Activated T-helper 17 cell treated with anti-CD3 and anti-CD28 coated beads, Interleukin-2, amount 50 U/mL, for 72 hours (primary cell): ENCODE data around the gene PIMREG. TPM values are rescaled to one million over a fixed set of nuclear protein-coding genes. Genes with fewer than 3 reads are reported as not detected.
A peak's percentile ranks its signal among the peaks of the same experiment; 100 is the strongest.

Experiments used
- ATAC-seq: fragments of 150-1000 bp; cut with Tn5 transposase; replicated peaks from 2 replicates; pipeline ENCODE4 v1.10.0; 2021; ENCODE audit warnings: mild to moderate bottlenecking, moderate library complexity
- H3K27ac Mint-ChIP-seq: one replicate; pipeline ENCODE4 v1.8.0; 2022; ENCODE audit warnings: mixed read lengths
- H3K27me3 Mint-ChIP-seq: one replicate; pipeline ENCODE4 v1.8.0; 2022; ENCODE audit warnings: mixed read lengths
- H3K36me3 Mint-ChIP-seq: one replicate; pipeline ENCODE4 v1.8.0; 2022; ENCODE audit warnings: low read depth, mild to moderate bottlenecking, mixed read lengths
- H3K4me1 Mint-ChIP-seq: one replicate; pipeline ENCODE4 v1.8.0; 2022; ENCODE audit warnings: mixed read lengths
- H3K4me3 Mint-ChIP-seq: one replicate; pipeline ENCODE4 v1.8.0; 2022; ENCODE audit warnings: mild to moderate bottlenecking, mixed read lengths
- H3K9me3 Mint-ChIP-seq: one replicate; pipeline ENCODE4 v1.8.0; 2022; ENCODE audit warnings: mixed read lengths
- total RNA-seq, 2 donors: library from RNA; stranded (reverse); gene quantifications; one replicate each; pipeline ENCODE4 v1.2.3, GENCODE V29; 2022

PIMREG gene
- total RNA-seq, 2 donors from 2014 or later = 5.9 to 7.4 TPM

DNA sequence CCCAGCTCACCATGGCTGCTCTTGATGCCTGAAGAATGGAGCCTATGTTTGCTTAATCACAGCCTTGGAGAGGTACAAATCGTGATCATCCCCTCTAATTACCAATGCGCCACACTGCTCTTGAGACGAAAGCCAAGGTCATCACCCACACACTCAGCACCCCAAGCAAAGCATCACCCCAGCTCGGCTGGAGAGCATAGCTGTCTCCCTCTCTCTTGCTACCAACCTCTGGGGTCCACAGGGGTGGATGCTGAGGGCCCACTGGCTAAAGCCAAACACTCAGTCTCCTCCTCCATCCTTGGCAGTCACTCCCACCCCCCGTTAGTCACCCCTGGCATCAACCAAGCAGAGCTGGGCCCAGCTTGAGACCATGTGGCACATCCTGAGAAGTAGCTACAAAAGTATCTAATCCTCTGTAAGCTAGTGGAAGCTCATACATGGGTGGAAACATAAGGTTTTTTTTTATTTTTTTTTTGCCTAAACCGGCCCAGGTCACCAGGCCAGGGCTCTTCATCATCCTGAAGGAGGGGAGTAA is 44.8 kb downstream of the PIMREG start:
- no peaks in the 10 kb centered on the region for H3K4me1 Mint-ChIP-seq
- H3K9me3 Mint-ChIP-seq = no peaks in the 10 kb centered on the region
- no peak for ATAC-seq
- H3K36me3 Mint-ChIP-seq = no peaks in the 10 kb centered on the region
- no peak overlapping the region for H3K4me3 Mint-ChIP-seq
- no peak overlapping the region for H3K27ac Mint-ChIP-seq
- H3K27me3 Mint-ChIP-seq = peaks cover 7% of the 10 kb centered on the region

DNA sequence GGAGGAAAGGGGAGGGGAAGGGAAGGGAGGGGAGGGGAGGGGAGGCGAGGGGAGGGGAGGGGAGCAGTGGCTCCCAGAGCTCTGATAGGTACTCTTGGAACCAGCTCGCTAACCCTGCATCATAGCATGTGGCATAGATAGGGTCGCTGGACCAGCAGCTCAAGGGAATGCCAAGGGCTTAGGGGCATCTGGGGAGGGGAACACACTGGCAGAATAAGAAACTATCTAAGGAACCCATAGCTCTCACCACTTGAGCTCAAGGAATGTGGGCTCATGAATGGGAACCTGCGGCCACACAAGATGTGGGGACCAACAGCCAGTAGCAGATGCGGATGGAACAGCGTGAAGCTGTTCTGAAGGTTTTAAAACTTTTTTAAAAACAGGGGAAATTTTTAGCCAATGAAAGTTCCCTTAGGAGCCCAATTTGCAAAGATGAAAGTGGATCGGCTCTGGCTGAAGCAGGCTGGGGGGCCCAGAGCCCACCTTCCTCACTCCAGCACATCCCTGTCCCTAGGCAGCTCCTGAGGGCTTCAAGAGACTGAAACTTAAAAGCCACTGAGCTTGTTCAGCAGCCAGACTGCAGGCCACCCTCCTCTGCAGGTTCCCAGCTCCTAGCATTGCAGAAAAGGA is 46.9 kb downstream of the PIMREG start:
- Mint-ChIP-seq H3K4me1 (peaks cover 4% of the 10 kb centered on the region), H3K27me3 (peaks cover 7% of the 10 kb centered on the region), H3K9me3 (no peaks in the 10 kb centered on the region), H3K4me3 (no peak overlapping the region), H3K27ac (no peak overlapping the region), H3K36me3 (no peaks in the 10 kb centered on the region)
- ATAC-seq = no peak

DNA sequence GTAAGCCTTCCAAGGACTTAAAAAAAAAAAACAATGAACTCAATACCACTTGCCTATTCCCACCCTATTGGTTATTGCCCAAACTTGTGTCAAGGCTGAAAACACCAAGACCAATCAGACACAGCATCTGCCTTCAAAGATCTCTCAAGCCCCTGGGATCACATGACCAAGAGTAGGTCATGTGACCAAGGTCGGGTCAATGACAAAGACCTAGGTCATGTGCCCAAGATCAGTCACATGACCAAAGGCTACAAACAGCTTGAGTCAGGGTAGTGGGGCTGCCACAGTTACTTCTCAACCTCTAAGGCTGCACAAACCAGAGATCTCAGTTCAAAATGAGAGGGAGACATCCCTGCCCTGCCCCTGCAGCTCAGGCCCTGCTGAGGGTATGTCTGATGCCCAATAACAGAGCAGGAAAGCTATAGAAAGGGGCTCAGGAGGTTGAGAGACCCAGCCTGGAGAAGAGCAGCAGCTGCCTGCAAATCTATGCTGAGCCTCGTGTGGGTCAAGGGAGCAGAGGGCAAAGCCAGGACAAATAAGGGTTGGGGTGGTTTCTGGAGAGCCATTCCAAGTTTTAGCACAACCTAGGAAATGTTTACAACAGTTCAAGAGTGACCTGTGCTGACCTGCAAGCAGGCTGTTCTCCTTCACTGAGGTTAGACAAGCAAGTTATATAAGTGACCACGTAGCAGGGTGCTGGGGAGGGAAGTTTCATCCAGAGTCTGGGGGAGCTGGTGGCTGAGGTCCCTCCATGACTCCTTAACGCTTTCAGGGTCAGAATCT is 48.8 kb downstream of the PIMREG start:
- Mint-ChIP-seq H3K4me1 (peaks cover 11% of the 10 kb centered on the region), H3K36me3 (no peaks in the 10 kb centered on the region), H3K27ac (no peak overlapping the region), H3K9me3 (no peaks in the 10 kb centered on the region), H3K27me3 (peaks cover 11% of the 10 kb centered on the region), H3K4me3 (no peak overlapping the region)
- ATAC-seq = no peak

DNA sequence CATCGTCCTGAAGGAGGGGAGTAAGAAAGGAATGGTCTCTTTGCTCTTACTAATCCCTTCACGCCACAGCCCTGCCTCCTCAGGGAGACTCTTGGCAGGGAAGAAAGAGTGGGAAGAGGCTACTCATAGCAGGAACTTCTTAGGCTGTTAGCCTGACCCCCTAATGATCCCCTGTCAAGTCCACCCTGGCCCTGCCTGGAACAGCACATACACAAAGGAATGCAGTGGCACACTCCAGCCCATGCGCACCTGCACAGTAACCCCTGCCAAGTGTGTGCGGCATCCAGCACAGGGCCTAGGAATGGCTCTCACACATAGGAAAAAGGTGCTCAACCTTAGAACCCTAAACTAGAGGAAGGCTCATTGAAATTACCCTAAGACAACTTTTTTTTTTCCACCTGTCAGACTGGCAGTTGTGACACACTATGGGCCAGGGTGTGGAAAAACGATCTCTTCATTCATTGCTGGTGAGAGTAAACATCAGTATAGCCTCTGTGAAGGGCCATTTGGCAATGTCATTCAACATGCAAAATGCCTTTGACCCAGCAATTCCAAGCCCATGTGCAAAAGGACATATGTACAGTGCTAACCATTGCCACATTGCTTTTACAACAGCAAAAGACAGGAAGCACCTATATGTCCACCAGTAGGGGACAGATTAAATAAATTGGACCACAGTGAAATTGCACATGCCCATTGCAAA is 50.1 kb downstream of the PIMREG start:
- Mint-ChIP-seq H3K36me3 (no peaks in the 10 kb centered on the region), H3K4me3 (no peak overlapping the region), H3K27me3 (peaks cover 8% of the 10 kb centered on the region), H3K9me3 (no peaks in the 10 kb centered on the region), H3K27ac (no peak overlapping the region), H3K4me1 (peaks cover 11% of the 10 kb centered on the region)
- ATAC-seq = no peak

DNA sequence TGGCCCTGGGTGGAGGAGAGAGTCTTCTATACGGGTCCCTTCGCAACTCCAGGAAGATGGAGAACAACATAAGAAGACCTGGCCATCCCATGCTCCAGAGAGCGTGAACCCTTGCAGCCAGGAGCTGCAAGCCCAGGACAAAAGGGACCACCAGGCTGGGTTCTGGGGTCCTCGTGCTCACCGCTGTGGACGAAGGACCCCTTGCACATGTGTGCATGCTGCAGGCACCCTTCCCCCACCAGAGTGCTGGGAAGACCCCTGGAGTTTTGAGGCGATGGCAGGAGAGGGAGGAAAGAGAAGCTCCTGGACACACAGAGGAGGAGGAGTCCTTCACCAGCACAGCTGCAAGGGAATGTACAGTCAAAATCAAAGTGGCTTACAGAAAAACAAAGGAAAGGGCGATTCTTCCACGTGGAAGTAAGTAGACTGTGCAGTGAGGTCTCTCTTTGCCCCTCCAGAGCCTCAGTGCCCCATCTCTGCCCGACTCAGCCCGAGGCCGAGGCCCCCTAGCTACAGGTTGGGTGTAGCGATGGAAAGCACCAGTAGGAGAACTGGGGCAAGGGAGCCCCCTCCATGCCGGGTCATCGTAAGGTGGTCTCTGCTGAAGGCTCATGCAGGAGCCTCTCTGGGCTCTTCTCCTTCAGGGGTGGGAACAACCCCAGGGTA is 51.3 kb downstream of the PIMREG start:
- Mint-ChIP-seq H3K27me3 (peaks cover 5% of the 10 kb centered on the region), H3K27ac (no peak overlapping the region), H3K36me3 (no peaks in the 10 kb centered on the region), H3K4me1 (peaks cover 11% of the 10 kb centered on the region), H3K9me3 (no peaks in the 10 kb centered on the region), H3K4me3 (peak overlapping the region; percentile 57)
- ATAC-seq = no peak

DNA sequence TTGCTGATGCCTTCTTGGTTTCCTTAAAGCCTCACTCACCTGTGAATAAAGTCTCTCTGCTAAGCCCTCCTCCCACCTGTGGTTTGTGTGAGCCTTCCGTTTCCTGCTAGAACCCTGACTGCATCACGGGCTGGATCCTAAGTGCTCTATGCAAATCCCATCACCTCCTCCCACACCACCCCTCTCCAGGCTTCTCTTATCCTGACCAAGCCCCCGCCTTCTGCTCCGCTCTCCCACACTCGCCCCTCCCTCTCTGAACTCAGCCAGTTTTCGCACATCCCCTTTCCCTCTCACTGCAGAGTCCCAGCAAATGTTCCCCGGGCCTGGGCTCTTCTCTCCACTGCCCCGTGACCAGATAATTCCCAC is 51.8 kb downstream of the PIMREG start:
- peaks cover 11% of the 10 kb centered on the region for H3K4me1 Mint-ChIP-seq
- ATAC-seq = peak; percentile 84
- peaks cover 5% of the 10 kb centered on the region for H3K27me3 Mint-ChIP-seq
- no peaks in the 10 kb centered on the region for H3K36me3 Mint-ChIP-seq
- H3K9me3 Mint-ChIP-seq = no peaks in the 10 kb centered on the region
- peak overlapping the region; percentile 82 for H3K27ac Mint-ChIP-seq
- H3K4me3 Mint-ChIP-seq = peak overlapping the region; percentile 57

DNA sequence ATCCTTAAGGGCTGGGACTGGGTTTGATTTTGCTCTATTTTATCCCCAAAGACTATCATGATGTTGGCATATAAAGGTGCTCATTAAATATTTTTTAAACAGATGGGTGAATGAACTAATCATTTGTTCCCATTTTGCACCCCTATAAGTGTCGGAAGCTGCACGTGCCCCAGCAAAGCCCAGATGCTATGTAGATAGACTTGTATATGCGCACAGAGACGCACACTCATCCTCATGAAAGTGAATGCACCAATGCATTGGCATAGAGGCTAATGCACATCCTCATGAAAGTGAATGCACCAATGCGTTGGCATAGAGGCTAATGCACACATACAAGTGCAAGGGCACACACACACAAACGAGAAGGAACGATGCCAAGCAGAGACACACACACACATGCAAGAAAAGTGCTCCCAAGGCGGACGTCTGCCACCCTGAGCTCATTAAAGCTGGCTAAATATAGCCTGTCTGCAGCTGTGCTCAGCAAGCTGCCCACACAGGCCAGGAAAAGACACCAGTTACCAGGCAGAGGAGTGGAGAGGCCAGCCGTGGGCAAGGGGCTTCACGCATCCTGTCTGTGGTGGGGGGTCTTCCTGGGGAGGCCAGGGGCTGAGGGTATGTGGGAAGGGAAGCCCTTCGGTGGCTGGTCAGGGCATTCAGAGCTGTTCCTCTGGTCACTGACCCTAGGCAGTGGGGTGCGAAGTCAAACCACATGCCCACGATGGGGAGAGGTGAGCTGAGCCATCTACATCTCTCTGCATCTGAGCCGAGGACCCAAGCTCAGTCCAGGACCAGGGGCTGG is 52.6 kb downstream of the PIMREG start:
- Mint-ChIP-seq H3K9me3 (no peaks in the 10 kb centered on the region), H3K4me3 (peak overlapping the region; percentile 57), H3K27ac (peak overlapping the region; percentile 82), H3K27me3 (peaks cover 5% of the 10 kb centered on the region), H3K36me3 (no peaks in the 10 kb centered on the region), H3K4me1 (peaks cover 11% of the 10 kb centered on the region)
- ATAC-seq = no peak

DNA sequence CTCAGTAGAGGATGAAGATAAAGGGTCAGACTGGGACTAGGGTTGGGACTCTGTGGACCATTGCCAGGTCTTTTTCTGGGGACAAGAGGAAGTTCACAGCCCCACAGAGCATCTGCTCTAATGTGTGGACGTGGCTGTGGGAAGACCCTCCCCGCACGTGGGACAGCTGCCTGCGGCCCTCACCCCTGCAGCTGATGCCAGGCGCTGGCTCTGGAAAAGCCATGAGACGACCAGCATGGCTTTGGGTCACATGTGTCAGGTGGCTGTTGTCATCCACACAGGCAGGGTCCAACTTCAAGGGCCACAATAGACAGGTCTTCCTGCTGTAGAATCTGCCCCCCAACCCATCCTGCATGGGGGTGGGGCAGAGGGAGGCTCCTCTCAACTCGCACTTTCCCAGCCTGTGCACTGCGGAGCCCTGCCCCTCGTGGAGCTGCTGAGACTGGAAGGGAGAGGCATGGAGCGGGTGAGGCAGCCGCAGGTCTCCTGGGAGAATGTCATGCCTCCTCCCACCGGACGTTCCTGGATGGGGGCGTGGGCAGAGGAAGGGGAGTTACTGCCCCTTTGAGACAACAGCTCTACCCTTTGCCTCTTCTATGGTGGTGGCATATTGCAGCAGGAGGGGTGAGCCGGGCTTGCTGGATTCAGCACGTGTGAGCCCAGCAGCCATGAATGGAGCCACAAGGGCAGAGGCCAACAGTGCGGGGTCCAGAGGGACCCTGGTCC is 53.4 kb downstream of the PIMREG start:
- H3K27me3 Mint-ChIP-seq = peaks cover 5% of the 10 kb centered on the region
- no peaks in the 10 kb centered on the region for H3K9me3 Mint-ChIP-seq

DNA sequence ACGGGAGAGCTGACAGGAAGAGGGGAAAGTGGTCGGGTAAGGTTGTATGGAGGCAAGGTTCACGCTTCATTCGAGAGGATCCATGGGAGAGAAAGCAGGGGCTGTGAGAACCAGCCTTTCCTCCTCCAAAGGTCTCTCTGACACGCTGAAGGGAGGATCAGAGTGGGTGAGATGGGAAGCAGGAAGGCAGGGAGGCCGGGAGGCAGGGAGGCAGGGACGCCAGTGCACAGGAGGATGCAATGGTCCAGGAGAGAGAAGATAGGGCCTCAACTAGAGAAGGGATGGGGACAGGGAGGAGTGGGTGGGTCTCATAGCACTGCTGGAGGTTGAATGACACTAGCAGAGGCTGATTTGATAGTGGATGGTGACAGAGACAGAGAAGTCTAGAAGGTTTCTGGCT is 54.1 kb downstream of the PIMREG start:
- H3K9me3 Mint-ChIP-seq = no peaks in the 10 kb centered on the region
- H3K4me1 Mint-ChIP-seq = peaks cover 11% of the 10 kb centered on the region
- no peak overlapping the region for H3K4me3 Mint-ChIP-seq
- no peak for ATAC-seq
- peaks cover 5% of the 10 kb centered on the region for H3K27me3 Mint-ChIP-seq
- H3K27ac Mint-ChIP-seq = no peak overlapping the region
- no peaks in the 10 kb centered on the region for H3K36me3 Mint-ChIP-seq

More for the DNA sequence above, 53.4 kb downstream of the PIMREG start:
- H3K36me3 Mint-ChIP-seq = no peaks in the 10 kb centered on the region
- peaks cover 11% of the 10 kb centered on the region for H3K4me1 Mint-ChIP-seq
- H3K4me3 Mint-ChIP-seq = no peak overlapping the region
- no peak for ATAC-seq
- no peak overlapping the region for H3K27ac Mint-ChIP-seq

DNA sequence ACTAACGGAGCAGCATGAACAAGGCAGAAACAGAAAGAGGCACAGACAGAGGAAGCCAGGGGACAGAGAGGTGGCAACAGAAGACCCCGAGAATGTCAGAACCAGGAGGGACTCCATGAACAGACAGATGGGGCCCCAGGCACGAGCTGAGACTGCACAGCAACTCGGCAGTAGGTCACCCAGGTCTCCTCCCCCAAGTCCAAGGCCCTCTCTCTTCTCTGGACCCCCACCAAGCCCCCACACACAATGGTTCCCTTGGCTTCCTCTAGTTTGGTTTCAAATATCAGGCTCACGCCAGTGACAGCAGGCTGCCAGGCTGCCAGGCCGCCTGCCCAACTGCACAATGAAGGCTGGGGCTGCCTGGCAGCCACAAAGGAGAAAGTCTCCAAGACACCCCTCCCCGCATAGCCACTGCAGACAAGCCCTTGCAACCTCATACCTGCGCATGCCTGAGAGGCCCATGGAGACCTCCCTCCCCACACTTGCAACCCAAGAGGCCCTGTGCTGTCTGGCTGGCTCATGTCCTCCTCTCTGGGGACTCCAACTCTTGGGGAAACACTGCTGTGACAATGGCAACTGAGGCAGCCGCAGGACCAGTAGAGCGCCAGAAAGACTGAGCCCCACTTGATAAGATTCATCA is 54.8 kb downstream of the PIMREG start:
- Mint-ChIP-seq H3K4me1 (peaks cover 11% of the 10 kb centered on the region), H3K27me3 (peaks cover 5% of the 10 kb centered on the region), H3K4me3 (no peak overlapping the region), H3K9me3 (no peaks in the 10 kb centered on the region), H3K27ac (no peak overlapping the region), H3K36me3 (no peaks in the 10 kb centered on the region)
- ATAC-seq = no peak
